ENCODE results near the gene VRK2. TPM values are rescaled to one million over a fixed set of nuclear protein-coding genes. Genes with fewer than 3 reads are reported as not detected.
"Not testable (repeated sequence)": the region's sequence is repeated elsewhere in the genome, so short reads cannot be mapped to it uniquely, and the experiment has no call there.

Gene VRK2
- total and polyA plus RNA-seq, 2 experiments from 2014 or later: 11.8 to 18.1 TPM

GRCh38 chr2:58155160-58155778 is 108.7 kb downstream of the VRK2 start:
- Histone ChIP-seq H3K4me1 (ENCODE audit: low read depth) (no peaks in the 10 kb centered on the region), H3K9me3 (ENCODE audit: low read depth) (no peaks in the 10 kb centered on the region), H3K4me3 (no peak overlapping the region), H3K36me3 (peaks cover 16% of the 10 kb centered on the region), H3K27ac (no peak overlapping the region), H3K27me3 (no peaks in the 10 kb centered on the region)
- no peak for TF ChIP-seq CTCF (IDR thresholded peaks at IDR 0.05; ENCODE audit: low read depth, low read length)
- DNase-seq (ENCODE audit: low read depth in 1 of 2, low spot score in 1 of 2): peak in 1 of 2 donors; percentile 2

GRCh38 chr2:58156780-58157179 is 110.2 kb downstream of the VRK2 start:
- no peak for DNase-seq (ENCODE audit: low read depth in 1 of 2, low spot score in 1 of 2)
- no peaks in the 10 kb centered on the region for H3K27me3 ChIP-seq
- peaks cover 29% of the 10 kb centered on the region for H3K36me3 ChIP-seq

GRCh38 chr2:58157754-58158153 is 111.1 kb downstream of the VRK2 start:
- Histone ChIP-seq H3K4me3 (no peak overlapping the region), H3K27ac (no peak overlapping the region), H3K36me3 (peaks cover 30% of the 10 kb centered on the region), H3K4me1 (ENCODE audit: low read depth) (no peaks in the 10 kb centered on the region), H3K9me3 (ENCODE audit: low read depth) (no peaks in the 10 kb centered on the region), H3K27me3 (no peaks in the 10 kb centered on the region)
- TF ChIP-seq CTCF (IDR thresholded peaks at IDR 0.05; ENCODE audit: low read depth, low read length): no peak
- no peak for DNase-seq (ENCODE audit: low read depth in 1 of 2, low spot score in 1 of 2)

More at GRCh38 chr2:58156780-58157179, 110.2 kb downstream of the VRK2 start:
- Histone ChIP-seq H3K27ac (no peak overlapping the region), H3K4me3 (no peak overlapping the region), H3K4me1 (ENCODE audit: low read depth) (no peaks in the 10 kb centered on the region), H3K9me3 (ENCODE audit: low read depth) (no peaks in the 10 kb centered on the region)
- TF ChIP-seq CTCF (IDR thresholded peaks at IDR 0.05; ENCODE audit: low read depth, low read length): no peak

- no peak overlapping the region for H3K27ac ChIP-seq
- H3K4me1 ChIP-seq (ENCODE audit: low read depth): no peaks in the 10 kb centered on the region
- no peaks in the 10 kb centered on the region for H3K27me3 ChIP-seq
- H3K4me3 ChIP-seq: no peak overlapping the region
- DNase-seq (ENCODE audit: low read depth in 1 of 2, low spot score in 1 of 2): peak in 1 of 2 donors; percentile 37
- H3K9me3 ChIP-seq (ENCODE audit: low read depth): no peaks in the 10 kb centered on the region
- peaks cover 30% of the 10 kb centered on the region for H3K36me3 ChIP-seq
- no peak for TF ChIP-seq CTCF (IDR thresholded peaks at IDR 0.05; ENCODE audit: low read depth, low read length)
These were observed 111.9 kb downstream of the VRK2 start for GRCh38 chr2:58158481-58158880.

- Histone ChIP-seq H3K27me3 (no peaks in the 10 kb centered on the region), H3K4me1 (ENCODE audit: low read depth) (no peaks in the 10 kb centered on the region), H3K27ac (no peak overlapping the region), H3K4me3 (no peak overlapping the region), H3K9me3 (ENCODE audit: low read depth) (no peaks in the 10 kb centered on the region), H3K36me3 (peaks cover 35% of the 10 kb centered on the region)
- no peak for TF ChIP-seq CTCF (IDR thresholded peaks at IDR 0.05; ENCODE audit: low read depth, low read length)
- no peak for DNase-seq (ENCODE audit: low read depth in 1 of 2, low spot score in 1 of 2)
These were observed 117.3 kb downstream of the VRK2 start for GRCh38 chr2:58163913-58164312.

GRCh38 chr2:58168130-58168529 is 121.5 kb downstream of the VRK2 start:
- not testable (repeated sequence) for H3K4me1 ChIP-seq (ENCODE audit: low read depth); H3K4me3 ChIP-seq; DNase-seq (ENCODE audit: low read depth in 1 of 2, low spot score in 1 of 2); H3K27me3 ChIP-seq; H3K27ac ChIP-seq; H3K9me3 ChIP-seq (ENCODE audit: low read depth); H3K36me3 ChIP-seq

GRCh38 chr2:58169845-58170244 is 123.2 kb downstream of the VRK2 start:
- not testable (repeated sequence) for H3K36me3 ChIP-seq; H3K4me1 ChIP-seq (ENCODE audit: low read depth); H3K9me3 ChIP-seq (ENCODE audit: low read depth); H3K27me3 ChIP-seq; H3K4me3 ChIP-seq; H3K27ac ChIP-seq
- peak in 1 of 2 donors; percentile 24 for DNase-seq (ENCODE audit: low read depth in 1 of 2, low spot score in 1 of 2)

GRCh38 chr2:58170334-58170933 is 123.8 kb downstream of the VRK2 start:
- not testable (repeated sequence) for DNase-seq (ENCODE audit: low read depth in 1 of 2, low spot score in 1 of 2); H3K27ac ChIP-seq; H3K36me3 ChIP-seq; H3K27me3 ChIP-seq; H3K4me3 ChIP-seq; H3K9me3 ChIP-seq (ENCODE audit: low read depth); H3K4me1 ChIP-seq (ENCODE audit: low read depth)

- not testable (repeated sequence) for H3K4me1 ChIP-seq (ENCODE audit: low read depth); H3K4me3 ChIP-seq; H3K36me3 ChIP-seq; H3K27ac ChIP-seq; DNase-seq (ENCODE audit: low read depth in 1 of 2, low spot score in 1 of 2); H3K27me3 ChIP-seq; H3K9me3 ChIP-seq (ENCODE audit: low read depth)
These were observed 125.2 kb downstream of the VRK2 start for GRCh38 chr2:58171831-58172230.
